IPS-18c (cell line): Measurements from ENCODE around the gene WWC2.

Source experiments
- H3K4me3 ChIP-seq: 2 replicates; pipeline ENCODE4 v1.7.0; 2013; ENCODE audit warnings: low read depth, mild to moderate bottlenecking, low read length, moderate library complexity; ENCODE audit not compliant: insufficient read depth
- H3K9me3 ChIP-seq: one replicate; pipeline ENCODE4 v1.6.1; 2013; ENCODE audit warnings: mild to moderate bottlenecking, low read length, moderate library complexity; ENCODE audit not compliant: control insufficient read depth, insufficient read depth

The WWC2 gene

DNA sequence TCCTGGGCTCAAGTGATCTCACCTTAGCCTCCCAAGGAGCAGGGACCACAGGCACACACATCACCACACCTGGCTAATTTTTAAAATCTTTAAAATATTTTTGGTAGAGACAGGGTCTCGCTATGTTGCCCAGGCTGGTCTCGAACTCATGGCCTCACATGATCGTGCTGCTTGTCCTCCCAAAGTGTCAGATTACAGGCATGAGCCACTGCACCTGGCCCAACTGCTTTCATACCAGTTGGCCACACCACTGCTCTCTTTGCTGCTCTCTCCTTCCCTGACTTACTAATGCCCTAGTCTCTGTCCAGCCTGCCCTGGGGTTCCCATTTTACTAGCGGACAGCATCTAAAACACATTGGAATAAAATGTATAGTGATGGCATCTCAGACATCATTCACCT lies 153.9 kb downstream of the WWC2 start:
- H3K9me3 ChIP-seq: no peaks in the 10 kb centered on the region
- no peak overlapping the region for H3K4me3 ChIP-seq

GRCh38 chr4:183253451-183253850 lies 154.4 kb downstream of the WWC2 start:
- H3K4me3 ChIP-seq: no peak overlapping the region
- no peaks in the 10 kb centered on the region for H3K9me3 ChIP-seq

DNA sequence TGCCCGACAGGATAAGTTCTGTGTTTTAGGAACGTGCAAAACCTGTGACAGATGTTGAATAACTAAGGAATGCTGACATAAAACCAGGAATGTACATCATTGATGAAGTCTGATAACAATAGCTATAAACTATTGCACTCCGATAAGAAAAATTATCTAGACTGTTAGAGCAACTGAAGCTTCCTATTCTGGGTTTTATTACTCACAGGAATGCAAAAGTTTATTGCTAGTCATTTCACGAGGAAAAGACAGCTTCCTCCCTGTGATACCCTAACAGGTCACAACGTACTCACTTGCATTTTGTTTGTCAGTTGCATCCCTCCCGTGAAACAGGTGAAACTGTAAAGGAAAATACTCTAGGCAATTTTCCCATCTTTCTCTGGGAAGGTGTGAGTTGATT lies 155.1 kb downstream of the WWC2 start:
- H3K4me3 ChIP-seq: no peak overlapping the region

GRCh38 chr4:183255487-183255886 lies 156.4 kb downstream of the WWC2 start:
- H3K4me3 ChIP-seq: no peak overlapping the region
- no peaks in the 10 kb centered on the region for H3K9me3 ChIP-seq

More for the DNA sequence above, 155.1 kb downstream of the WWC2 start:
- no peaks in the 10 kb centered on the region for H3K9me3 ChIP-seq

DNA sequence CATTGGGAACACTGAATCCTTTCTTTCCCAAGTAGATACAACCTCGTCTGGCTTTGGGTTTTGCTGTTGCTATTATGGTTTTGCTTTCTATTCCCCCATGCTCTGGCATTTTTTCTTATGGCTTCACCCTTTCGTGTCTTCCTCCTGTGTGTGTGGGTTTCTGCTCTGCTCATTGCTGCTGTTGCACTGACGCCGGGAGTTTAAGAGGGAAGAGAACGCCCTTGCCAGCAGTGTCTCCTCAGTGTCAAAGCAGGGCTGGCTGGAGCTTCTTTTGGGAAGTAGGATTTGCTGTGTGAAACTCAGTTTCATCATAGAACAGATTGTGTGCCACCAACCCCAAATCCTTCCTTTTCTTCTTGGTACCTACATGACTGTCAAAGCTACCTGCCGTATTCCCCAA lies 157.3 kb downstream of the WWC2 start:
- no peak overlapping the region for H3K4me3 ChIP-seq

DNA sequence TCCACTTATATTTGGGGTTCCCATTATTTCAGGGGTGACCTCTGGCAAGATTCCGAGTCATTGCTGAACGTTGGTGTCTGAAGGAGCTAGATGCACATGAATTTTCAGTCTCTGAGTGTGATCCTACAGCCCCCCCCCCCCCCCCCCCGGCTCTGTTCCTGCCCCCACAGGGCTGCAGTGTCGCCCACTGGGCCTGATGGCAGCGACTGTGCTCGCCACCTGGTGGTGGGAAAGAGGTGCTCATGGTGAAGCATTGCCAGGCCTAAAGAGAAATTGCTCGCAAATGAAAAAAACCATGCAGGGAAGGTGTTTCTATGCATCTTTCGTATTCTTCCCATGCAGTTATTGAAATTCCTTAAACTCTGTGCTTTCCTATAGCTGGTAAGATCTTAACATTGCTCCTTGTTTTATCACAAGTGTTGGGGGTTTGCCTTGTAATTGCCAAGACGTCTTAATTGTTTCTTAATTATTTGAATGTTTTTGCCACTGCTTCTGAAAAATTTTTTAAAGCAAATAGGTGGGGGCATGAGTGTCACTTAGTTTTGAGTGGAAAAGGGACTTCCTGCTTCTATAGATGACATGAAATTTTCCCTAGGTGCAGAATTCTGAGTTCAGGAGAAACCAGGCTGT lies 157.8 kb downstream of the WWC2 start:
- H3K9me3 ChIP-seq: no peaks in the 10 kb centered on the region
- H3K4me3 ChIP-seq: no peak overlapping the region

More for the DNA sequence above, 157.3 kb downstream of the WWC2 start:
- H3K9me3 ChIP-seq: no peaks in the 10 kb centered on the region

- Histone ChIP-seq H3K9me3 (no peaks in the 10 kb centered on the region), H3K4me3 (no peak overlapping the region)
Measured at GRCh38 chr4:183257808-183258207, 158.8 kb downstream of the WWC2 start.

DNA sequence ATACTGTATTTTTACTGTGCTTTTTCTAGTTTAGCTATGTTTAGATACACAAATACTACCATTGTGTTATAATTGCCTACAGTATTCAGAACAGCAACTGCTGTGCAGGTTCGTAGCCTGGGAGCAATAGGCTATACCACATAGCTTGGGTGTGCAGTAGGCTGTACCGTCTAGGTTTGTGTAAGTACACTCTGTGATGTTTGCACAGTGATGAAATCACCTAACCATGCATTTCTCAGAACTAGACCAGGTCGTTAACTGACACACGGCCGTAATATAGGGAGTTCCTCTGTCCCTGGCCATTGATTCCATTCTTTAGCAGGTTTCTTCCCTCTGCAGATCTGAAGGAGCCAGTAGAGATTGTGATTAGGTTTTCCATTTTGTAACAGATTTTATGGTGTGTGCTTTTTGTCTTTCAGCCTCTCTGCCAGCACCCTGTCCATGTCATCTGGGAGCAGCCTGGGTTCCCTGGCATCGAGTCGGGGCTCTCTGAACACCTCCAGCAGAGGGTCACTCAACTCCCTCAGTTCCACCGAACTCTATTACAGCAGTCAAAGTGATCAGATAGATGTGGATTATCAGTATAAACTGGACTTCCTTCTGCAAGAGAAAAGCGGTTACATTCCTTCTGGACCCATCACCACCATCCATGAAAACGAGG lies 161.6 kb downstream of the WWC2 start:
- no peak overlapping the region for H3K4me3 ChIP-seq
- H3K9me3 ChIP-seq: no peaks in the 10 kb centered on the region

DNA sequence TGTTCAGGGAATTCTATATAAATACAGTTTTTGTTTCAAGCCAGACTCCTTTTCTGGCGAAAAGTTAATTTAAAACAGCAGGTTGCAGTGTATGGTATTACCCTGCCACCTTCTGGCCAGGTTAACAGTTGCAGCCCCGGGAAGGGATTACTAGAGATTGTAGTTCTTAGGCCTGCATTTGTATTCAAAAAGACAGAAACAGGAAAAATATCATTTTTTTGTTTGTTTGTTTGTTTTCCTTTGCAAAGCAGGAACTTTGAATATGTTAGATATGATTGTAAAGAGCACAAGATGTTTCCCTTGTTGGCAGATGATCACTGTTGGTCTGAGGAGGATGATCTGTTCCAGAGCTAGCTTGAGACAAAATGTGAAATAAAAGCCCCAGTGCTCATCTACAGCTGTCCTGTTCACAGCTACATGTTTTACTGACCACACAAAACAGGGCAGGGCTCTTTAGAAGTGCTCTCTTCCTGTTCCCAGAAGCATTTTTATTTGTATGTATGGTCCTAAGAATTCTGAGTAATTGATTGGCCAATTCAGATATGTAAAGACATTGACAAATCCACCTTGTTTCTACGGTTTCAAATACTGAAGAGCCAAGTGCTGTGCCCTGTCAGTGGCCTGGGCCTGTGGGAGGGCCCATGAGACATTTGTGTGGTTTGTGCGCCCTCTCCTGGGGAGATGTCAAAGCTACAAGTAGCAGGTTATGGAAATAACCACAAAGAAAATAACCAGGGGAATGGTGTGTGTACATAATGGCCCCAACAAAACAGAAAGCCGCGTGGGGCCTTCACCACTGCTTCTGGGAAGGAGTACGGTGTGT lies 163.1 kb downstream of the WWC2 start:
- no peak overlapping the region for H3K4me3 ChIP-seq

DNA sequence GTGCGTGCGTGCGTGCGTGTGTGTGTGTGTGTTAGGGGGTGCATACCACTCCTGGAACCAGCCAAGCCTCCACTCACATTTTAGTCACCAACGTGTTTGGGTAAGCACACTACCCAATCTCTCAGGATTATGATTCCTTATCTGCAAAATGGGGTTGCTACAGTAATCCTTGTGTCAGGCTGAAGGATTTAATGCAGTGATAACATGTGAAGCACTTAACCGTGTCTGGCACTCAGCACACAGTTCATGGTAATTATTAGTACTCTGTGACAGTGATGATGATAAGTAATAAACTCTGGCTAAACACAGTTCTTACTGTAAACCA lies 163.7 kb downstream of the WWC2 start:
- H3K9me3 ChIP-seq: no peaks in the 10 kb centered on the region

More for the DNA sequence above, 163.1 kb downstream of the WWC2 start:
- H3K9me3 ChIP-seq: no peaks in the 10 kb centered on the region

DNA sequence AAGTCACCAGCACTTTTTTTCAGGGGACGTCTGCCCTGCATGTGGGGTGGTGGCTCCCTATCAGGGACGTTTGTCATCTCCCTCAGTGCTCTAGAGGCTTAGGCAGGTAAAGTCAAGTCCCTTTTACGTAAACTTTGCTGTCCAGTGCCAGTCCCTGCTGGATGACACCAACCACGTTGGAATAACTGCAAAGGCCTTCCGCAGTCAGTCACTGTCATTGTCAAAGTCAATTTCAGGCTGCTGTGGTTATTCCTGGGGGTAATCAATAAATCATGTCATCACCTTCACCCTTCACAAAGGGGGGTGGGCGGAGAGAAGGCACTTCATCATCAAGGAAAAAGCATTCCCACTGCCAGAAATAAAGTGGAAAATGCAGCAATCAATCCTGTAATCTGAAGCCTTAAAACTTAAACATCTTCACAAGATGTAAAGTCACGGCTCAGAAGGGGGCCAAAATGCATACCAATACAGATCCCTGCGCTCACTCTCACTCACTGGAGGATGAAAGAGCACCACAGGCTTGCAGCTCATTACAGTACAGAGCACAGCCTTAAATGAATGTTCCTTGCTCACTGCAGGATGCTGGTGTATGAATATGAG lies 164.8 kb downstream of the WWC2 start:
- no peaks in the 10 kb centered on the region for H3K9me3 ChIP-seq
- no peak overlapping the region for H3K4me3 ChIP-seq

More for the DNA sequence above, 163.7 kb downstream of the WWC2 start:
- H3K4me3 ChIP-seq: no peak overlapping the region

DNA sequence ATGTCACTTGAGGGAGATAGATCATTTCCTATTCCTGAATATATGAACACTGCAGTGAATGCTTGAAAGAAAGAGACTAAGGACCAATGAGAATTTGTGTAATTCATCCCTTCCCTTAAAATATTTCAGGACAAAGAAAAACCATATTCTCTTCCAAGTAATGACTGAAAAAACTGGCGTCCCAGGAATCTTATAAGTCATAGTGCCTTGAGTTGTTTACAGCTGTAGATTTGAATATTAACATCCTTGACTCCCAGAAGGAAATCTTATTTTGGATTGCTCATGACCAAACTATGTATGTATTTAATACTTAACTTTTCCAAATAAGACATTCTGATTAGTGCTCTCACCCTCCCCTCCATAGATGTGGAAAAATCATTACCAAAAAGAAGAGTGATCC lies 165.6 kb downstream of the WWC2 start:
- H3K4me3 ChIP-seq: no peak overlapping the region
- H3K9me3 ChIP-seq: no peaks in the 10 kb centered on the region

- no peaks in the 10 kb centered on the region for H3K9me3 ChIP-seq
- H3K4me3 ChIP-seq: no peak overlapping the region
Measured at GRCh38 chr4:183266371-183266770, 167.3 kb downstream of the WWC2 start.

DNA sequence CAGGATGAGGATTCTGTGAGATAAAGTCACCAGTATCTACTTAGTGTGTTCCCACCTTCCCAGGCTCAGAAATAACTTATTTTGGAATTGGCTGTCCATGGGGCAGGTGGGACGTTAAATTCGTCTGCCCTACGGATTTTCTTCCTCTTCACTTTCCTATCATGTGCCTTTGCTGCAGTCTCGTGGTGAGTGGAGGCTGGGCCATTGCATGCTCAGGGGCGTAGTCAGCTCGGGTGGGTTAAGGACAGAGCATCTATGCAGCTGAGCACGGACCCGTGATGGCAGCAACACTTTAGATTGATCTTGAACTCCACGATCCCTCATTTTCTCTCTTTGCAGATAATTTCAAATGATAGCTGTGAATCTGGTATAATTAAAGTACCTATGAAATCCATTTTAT lies 169.5 kb downstream of the WWC2 start:
- Histone ChIP-seq H3K4me3 (no peak overlapping the region), H3K9me3 (no peaks in the 10 kb centered on the region)

- Histone ChIP-seq H3K4me3 (no peak overlapping the region), H3K9me3 (no peaks in the 10 kb centered on the region)
Measured at GRCh38 chr4:183272384-183272783, 173.3 kb downstream of the WWC2 start.

DNA sequence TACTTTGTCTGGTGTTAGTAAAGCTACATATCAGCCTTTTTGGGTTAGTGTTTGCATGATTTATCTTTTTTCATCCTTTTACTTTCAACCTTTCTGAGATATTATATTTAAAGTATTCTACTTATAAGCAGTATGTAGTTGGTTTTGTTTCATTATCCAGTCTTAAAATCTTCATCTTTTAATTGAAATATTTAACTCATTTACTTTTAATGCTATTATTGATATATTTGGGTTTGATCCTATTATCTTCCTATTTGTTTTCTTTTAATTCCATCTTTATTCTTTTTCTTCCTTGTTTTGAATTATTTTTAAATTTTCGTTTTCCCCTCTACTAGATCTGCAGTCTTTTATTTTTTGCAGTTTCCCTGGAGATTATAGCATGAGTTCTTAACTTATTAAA lies 177.0 kb downstream of the WWC2 start:
- Histone ChIP-seq H3K9me3 (no peaks in the 10 kb centered on the region), H3K4me3 (no peak overlapping the region)

- no peak overlapping the region for H3K4me3 ChIP-seq
- H3K9me3 ChIP-seq: no peaks in the 10 kb centered on the region
Measured at GRCh38 chr4:183284258-183284785, 185.3 kb downstream of the WWC2 start.

DNA sequence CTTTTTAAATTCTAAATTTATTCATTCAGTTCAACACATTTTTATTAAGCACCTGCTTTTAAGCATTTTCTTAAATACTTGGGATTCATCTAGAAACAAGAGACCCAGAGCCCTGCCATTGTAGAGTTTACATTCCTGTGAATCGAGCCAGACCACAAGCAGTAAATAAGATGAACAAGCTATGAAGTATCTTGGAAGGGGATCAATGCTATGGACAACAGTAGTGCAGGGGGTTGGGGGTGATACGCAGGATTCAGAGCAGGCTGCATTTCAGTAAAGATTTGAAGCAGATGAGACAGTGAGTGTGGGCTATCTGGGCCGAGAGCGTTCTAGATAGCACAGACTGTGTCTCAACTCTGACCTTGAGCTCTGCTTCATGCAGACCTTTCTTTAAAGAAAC lies 185.9 kb downstream of the WWC2 start:
- H3K9me3 ChIP-seq: no peaks in the 10 kb centered on the region
- H3K4me3 ChIP-seq: no peak overlapping the region
